GM18498 (cell line): ENCODE results near the gene INPP5A.
"Not testable (repeated sequence)": the region's sequence is repeated elsewhere in the genome, so short reads cannot be mapped to it uniquely, and the experiment has no call there.

Experiments used
- ATAC-seq: cut with Tn5 transposase; IDR thresholded peaks from one replicate; pipeline ENCODE4 v1.9.1; 2021; ENCODE audit warnings: mild to moderate bottlenecking, moderate library complexity; ENCODE audit not compliant: unreplicated experiment

The INPP5A gene

DNA sequence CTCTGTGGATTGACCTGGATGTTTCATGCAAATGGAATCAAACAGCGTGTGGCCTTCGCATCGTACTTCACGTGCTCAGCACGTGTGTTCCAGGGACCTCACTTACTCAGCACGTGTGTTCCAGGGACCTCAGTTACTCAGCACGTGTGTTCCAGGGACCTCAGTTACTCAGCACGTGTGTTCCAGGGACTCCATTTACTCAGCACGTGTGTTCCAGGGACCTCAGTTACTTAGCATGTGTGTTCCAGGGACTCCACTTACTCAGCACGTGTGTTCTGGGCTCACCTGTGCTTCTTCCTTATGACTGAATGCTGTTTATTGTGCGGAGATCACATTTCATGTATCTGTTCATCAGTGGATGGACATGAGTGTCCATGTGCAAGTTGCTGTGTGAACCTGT, 22.0 kb downstream of the INPP5A start:
- ATAC-seq = no peak

DNA sequence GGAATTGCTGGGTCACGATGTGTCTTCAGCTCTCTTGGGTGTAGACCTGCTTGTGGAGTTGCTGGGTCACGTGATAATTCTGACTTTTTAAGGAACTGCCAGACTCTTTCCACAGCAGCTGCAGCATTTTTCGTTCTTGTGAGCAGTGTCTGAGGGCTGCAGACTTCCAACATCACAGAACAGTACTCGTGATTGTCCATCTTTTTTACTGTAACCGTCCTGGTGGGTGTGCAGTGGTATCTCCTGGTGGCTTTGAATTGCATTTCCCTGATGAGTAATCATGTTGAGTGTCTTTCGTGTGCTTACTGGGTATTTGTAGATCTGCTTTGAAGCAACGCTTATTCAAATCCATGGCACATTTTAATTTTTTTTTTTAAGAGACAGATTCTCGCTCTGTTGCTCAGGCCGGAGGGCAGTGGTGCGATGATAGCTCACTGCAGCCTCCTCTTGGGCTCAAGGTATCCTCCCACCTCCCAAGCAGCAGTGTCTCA, 22.7 kb downstream of the INPP5A start:
- ATAC-seq = no peak

DNA sequence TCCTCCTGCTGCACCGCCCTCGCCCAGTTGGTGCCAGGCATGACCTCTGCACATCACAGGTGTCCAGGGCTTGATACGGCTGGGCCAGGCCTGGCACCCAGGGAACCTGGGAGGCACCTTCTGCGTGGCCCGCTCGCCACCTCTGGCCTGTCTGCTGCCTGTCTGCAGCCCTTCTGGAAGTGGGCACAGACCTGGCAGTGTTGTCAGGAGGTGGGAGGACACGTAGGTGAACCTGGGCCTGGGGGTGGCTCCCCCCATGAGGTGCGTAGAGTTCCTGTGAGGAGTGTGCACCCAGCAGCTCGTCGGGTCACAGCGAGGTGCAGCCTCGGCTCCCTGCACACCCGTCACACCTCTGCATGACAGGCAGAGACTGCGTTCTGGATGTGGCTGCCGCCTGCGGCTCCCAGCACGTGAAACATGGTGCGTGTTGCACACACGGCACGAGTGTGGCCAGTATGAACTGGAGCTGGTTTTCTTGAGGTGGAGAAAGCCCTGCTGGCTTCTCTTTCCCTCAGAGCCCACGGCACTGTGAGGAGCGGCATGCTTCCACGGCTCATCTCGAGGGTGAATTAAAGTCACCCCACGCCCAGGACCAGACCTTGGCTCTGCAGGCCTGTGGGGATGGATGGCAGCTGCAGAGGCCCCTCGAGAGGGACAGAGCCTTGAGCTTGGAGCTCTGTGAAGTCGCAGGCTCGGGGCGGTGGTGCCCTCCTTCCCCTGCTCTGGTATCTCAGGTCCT, 24.8 kb downstream of the INPP5A start:
- no peak for ATAC-seq

DNA sequence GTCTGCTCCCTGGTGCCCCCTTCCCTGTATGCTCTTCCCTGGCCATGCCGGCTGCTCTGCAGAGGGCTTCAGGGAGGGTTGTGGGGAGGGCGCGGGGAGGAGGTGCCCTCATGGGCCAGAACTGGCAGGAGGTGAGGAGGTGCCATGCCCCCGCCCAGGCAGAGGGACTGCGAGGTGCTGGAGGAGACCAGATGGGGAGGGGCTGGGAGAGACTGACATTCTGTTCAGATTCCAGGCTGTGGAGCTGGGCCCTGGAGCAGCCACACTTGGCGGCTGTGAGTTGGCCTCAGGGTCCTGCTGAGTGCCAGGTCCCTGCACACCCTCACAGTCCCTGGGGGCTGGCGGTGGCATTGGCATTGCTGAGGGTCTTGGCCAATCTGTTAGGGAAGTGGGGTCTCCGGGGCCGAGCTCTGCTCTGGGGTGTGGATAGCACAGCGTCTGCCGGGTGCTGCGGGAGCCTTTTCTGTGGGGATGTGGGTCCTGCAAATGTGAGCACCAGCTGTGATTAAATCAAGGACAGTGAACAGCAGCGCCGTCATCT, 25.4 kb downstream of the INPP5A start:
- no peak for ATAC-seq

DNA sequence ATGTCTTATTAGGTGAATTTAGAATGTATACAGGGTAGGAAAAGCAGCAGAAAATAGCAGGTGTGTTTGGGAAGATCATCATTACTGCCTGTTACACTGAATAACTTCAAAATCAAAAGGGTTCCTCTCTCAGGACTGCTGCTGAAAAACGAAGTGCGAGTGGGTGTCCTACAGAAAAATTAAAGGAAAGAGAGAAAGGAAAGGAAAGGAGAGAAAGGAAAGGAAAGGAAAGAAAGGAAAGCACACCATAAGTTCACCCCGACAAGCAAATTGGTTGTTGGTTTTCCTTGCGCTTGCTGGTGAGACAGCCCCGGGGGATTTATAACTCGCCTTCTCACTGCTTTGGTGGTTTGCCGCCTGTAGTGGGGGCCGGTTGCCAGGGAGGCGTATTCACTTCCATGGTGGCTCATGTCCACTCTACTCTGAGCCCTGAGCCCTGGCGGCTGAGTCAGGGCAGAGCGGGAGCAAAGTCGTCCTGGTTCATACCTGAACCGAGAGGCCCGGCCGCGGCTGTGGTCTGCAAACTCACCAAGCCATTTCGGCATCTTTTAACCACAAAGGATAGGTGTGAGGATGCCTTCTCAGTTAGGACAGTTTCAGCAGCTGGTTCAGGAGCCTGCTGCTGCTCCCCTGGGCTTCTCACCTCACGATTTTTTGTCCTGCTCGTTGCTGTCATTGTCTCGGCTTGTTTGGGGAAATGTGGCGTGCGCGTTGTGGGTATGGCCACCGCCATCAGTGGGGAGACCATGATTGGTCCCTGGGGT, 26.1 kb downstream of the INPP5A start:
- ATAC-seq = peak; percentile 88

DNA sequence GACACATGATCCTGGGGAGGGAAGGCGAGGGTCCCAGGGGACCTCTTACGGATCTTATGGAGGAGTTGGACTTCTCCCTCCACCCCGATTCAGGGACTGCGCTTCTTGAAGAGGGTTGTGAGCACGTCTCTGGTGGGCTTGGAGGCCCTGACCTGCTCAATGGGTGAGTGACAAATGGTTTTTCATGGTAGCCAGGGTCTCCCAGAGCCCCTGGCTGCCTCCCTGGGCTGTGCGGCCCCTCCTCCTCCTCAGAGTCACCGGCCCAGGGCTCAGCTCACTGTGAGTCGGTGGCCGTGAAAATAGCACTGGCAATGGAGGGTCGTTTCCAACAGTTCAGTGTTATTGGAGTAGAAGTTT, 26.6 kb downstream of the INPP5A start:
- ATAC-seq = no peak

DNA sequence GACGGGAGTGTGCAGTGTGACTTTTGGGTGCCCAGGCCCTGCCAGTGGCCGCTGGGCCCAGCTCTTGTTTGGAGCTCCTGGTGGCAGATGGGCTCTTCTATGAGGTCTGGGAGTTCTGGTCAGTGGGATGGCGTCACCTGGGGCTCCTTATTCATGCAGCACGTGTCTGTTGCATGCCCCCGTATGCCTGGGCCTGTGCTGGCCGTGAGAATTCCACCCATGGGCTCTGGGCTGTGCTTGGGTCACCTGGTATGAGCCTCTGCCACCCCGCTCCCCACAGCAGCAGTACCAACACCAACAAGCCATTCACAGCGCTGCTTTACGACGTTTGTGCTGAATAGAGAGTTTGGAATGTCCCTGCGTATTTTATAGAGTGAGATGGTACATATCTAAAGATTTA, 27.1 kb downstream of the INPP5A start:
- ATAC-seq = no peak

DNA sequence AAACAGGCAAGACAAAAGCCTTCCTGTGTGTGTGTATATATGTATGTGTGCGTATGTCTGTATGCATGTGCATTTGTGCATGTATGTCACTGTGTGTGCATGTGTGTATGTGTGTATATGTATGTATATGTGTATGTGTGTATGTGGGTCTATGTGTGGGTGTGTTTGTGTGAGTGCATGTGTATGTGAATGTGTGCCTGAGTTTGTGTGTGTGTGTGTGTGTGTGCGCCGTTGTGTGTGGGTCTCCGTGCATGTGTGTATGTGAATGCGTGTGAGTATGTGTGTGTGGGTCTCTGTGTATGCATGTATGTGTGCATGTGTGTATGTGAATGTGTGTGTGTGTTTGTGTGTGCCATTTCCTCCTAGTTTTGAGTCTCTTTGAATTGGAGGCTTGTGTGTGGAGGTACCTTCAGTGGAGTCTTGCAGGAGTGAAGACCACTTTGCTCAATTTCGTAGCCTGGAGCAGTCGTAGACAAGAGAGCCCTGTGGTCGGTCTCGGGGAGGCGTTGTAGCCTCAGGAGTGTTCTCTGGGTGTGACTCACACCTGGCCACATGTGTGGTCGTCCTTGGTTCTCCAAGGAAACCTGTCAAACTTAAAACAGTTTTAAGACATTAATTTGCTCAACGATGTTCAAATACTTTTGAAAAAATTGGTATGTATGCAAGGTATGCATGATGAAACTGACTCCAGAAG, 28.1 kb downstream of the INPP5A start:
- ATAC-seq = no peak

DNA sequence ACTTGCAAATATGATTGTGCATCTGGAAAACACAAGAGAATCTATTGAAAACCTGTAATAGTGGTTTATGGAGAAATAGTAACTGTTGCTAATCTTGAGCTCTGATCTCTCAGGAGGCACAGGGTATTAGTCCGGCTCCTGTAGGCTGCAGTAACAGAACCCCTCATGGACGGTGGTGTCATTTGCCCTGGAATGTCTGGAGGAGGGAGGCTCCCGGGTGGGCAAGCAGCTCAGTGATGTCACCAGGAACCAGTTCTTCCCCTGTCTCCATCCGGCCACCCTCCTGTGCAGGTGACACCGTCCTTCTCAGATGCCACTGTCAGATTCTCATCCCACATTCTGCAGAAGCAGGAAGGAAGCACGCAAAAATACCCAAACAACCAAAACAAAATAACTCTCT, 29.3 kb downstream of the INPP5A start:
- no peak for ATAC-seq

DNA sequence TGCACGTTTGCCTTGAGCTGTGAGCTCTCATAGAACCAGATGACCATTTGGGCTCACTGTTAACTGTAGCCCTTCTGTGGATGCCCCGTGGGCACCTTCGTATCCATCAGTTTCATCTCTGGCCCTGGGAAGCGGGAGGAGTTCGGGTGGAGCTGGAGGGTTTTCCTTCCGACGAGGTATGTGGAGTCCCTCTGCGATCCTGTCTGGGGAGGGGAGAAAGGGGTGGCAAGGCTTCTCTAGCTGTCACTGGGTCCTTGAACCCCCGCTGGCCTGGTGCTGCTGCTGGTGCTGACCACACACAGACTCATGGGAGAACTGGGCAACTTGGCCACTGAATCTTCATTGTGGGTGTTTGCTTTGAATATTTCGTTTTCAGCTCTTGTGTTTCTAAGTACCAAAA, 32.7 kb downstream of the INPP5A start:
- no peak for ATAC-seq

DNA sequence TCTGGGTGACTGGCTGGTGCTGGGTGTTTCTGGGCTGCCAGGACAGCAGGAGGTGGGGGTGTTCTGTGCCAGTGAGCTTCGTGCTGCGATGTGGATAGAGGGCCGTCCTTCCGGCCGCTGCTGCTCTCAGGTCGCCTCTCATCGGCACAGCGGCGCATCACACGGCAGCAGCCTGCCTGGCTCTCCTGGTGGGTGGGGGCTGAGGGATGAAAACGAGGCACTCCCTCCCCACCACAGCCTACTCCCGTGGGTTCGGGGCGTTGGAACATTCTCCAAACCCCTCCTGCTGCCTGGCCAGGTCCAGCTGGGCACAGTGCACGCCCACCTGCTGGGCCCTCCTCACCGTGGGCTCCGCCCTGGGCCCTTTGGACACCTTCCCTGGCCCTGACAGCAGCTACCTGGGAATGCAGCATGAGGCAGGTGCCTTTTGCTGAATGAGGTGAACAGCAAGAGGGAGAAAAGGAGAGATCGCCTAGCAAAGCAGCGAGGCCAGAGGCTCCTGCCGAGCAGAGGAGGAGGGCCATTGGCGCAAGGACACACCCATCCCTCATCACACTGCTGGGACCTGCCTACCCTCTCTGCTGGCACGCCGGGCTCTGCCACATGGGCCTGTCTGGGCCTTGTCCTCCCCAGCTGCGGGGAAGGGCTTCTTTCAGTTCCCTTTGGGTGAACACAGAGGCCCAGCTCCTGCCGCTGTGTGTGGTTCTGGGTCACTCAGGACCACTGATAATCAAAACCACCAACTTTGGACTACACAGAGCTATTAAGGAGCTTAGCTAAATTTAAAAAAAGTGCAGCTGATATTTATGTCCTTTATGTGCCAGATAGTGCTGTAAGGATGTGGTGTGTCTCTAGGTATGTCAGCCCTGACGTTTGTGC, 33.4 kb downstream of the INPP5A start:
- peak; percentile 65 for ATAC-seq

DNA sequence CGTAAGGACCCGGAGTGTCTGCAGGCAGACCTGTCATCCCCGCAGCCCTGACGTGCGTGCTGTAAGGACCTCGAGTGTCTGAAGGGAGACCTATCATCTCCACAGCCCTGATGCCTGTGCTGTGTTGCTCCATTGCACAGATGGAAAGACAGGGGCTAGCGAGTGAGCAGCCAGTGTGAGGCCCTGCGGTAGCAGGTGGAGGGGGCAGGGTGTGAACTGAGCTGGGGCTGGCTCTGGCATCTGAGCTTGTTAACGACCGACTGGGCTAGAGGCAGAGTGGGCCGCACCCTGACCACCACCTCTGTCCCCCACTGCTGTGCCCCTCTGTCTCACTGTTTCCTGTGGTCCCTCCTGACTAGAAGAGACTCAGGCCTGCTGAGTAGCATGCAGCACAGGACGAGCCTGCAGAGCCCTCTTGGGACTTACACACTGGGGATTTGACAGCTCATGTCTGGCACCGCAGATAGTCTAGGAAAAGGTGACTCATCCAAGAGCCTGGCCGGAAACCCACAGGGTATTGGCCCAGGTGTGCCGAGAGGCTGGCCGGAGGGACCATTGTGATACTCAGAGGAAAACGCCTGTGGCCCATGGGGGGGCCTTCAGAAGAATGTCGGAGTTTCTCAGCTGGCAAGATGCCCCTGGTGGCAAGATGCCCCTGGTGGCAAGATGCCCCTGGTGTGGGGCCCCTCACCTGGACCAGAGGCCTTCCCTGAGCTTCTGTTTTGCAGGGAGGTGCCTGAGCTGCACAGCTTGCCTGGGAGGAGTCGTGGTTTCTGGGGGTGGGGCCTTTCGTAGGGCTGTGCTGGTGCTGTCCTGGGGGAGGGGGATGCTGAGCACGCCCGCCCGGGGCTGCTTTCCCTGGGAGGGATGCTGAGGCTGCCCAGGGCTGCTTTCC, 34.3 kb downstream of the INPP5A start:
- ATAC-seq = peak; percentile 66

DNA sequence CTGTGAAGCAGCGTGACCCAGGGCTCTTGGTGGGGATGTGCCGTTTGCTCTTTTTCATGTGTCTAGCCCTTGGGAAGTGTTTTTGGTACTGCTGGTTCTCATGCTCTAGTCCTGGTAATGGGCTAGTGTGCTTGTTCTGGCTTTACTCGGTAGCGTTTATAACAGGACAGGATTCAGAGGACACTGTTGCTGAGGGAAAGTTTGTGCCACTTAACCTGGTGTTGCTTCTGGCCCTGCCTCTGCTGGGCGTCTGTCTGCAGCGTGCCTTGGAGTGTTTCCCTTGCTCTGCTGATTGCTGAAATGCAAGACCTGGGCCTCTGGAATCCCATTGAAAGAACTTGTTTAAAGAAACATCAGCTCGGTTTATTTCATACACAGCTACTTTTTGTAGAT, 35.0 kb downstream of the INPP5A start:
- no peak for ATAC-seq

DNA sequence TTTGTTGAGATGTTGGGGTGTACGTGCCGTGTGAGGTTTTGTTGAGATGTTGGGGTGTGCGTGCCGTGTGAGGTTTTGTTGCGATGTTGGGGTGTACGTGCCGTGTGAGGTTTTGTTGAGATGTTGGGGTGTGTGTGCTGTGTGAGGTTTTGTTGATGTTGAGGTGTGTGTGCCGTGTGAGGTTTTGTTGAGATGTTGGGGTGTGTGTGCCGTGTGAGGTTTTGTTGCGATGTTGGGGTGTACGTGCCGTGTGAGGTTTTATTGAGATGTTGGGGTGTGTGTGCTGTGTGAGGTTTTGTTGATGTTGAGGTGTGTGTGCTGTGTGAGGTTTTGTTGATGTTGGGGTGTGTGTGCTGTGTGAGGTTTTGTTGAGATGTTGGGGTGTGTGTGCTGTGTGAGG, 35.4 kb downstream of the INPP5A start:
- ATAC-seq = not testable (repeated sequence)

DNA sequence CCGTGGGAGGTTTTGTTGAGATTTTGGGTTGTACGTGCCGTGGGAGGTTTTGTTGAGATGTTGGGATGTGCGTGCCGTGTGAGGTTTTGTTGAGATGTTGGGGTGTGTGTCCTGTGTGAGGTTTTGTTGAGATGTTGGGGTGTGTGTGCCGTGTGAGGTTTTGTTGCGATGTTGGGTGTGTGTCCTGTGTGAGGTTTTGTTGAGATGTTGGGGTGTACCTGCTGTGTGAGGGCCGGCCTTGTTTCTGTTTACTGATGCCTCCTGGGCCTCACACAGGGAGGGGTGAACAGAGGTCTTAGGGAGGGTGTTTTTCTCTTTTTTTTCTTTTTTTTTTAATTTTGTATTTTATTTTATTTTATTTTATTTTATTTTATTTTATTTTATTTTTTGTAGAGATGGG, 36.7 kb downstream of the INPP5A start:
- no peak for ATAC-seq

DNA sequence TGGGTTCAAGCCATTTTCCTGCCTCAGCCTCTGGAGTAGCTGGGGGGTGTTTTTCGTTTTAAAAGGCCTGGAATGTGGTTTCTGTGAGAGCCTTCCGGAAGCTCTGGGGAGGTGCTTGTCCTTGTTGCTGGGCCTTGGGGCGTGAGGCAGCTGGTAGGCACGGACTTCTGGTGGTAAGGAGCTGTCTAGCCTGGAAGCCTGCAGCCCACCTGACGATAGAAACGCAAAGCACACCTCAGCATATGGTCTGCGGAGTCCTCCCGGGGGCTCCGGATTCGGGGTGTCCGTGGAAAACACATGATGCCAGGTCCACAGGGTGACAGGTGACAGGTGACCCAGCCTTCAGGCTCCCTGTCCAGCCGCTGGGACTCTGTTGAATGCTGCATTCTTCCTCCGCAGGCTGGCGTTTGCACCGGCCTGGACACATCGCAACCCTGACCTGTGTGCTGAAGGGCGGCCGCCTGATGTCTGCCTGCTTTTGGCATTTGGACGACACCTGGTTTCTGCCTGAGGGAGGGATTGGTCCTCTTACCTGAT, 37.3 kb downstream of the INPP5A start:
- ATAC-seq = no peak

DNA sequence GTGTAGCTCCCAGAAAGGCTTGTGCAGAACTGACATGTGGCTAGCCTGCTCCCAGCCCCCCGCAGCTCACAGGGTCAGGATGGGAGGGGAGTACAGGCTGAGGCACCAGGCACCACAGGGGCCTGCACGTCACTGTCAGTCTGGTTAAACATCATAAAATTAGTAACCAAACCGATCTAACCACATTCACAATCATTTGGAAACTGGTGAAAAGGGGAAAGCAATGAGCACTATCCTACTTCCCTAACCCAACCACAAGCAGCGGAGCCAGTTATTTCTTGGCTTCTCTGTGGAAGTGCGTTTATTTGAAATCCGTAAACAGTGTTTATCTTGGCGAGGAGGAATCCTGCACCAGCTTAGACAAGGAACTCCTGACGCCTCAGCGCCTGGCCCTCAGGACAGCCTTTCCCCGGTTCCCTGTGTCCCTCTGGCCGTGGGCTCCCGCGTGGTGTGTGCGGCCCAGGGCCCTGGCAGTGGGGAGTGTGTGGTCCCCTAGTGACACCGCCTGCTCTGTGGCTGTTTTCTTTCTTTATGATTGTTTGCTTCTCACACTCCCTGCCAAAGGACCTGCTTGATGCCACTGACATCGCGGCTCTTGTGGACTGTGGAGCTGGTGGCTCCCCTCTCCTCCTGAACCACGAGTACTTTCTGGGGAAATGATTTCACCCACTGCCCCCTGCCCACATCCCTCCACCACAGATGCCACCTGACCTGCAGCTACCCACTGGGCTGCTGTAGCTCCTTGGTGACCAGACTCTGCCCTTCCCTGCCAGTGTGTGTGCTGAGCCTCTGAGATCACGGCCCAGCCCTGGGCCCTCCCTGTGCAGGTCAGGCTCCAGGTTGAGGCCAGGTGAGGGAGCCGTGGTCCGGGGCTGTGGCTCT, 38.0 kb downstream of the INPP5A start:
- ATAC-seq = no peak

DNA sequence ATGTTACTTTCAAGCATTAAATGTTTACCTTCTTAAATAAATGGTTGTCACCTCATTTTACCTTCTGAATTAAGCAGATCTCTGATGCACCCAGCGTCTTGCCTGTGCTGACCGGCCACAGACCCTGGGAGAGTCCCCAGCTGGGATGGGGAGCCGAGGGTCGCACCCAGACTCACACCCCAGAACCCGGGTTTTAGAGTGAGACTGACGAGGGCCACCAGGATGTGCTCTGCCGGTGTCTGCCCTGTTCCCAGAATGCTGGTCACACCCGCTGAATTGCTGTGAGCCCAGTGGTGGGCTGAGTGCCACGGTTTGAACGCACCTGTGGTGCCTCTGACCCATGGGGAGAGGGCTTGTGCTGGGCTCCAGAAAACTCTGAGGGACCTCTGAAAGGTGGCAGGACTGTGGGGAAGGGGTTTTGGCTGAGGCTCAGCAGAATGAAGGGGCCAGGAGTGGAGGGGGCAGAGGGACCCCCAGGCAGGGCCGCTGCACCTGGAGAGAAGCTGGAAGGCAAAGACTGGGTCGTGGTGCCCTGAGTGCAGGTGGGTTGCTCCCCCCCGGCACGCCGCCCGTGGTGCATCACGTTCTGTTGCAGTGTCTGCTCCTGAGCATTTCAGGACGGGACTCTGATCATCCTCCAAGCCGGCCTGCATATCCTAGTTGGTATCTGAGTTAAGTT, 39.2 kb downstream of the INPP5A start:
- no peak for ATAC-seq
